GM12892 (cell line): ENCODE data around the gene SNX22.
A peak's percentile ranks its signal among the peaks of the same experiment; 100 is the strongest.

ENCODE experiments used
- DNase-seq: peaks from one replicate; pipeline ENCODE4 v3.0.0; 2011; ENCODE audit not compliant: insufficient read length
- FAIRE-seq: peaks from 2 replicates; lab custom pipeline; 2011; peaks lifted over from hg19 to GRCh38; lab: Jason Lieb, UNC
- POLR2A ChIP-seq: IDR thresholded peaks from 2 replicates; pipeline ENCODE4 v1.6.1; 2011; ENCODE audit warnings: low read depth, low read length, control low read depth
- POLR2AphosphoS5 ChIP-seq: IDR thresholded peaks from 2 replicates; pipeline ENCODE4 v1.6.1; 2011; ENCODE audit warnings: low read depth, low read length, control low read depth
- TAF1 ChIP-seq: IDR thresholded peaks from 2 replicates; pipeline ENCODE4 v1.6.1; 2011; ENCODE audit warnings: low read depth, mild to moderate bottlenecking, control low read depth, low read length, borderline replicate concordance

SNX22 gene

GRCh38 chr15:64162478-64162868 lies 10.9 kb downstream of the SNX22 start:
- no peak for DNase-seq
- TF ChIP-seq TAF1 (no peak), POLR2AphosphoS5 (no peak), POLR2A (no peak)
- no peak for FAIRE-seq

GRCh38 chr15:64162869-64163658 lies 11.5 kb downstream of the SNX22 start, which contains the start of gene PPIB:
Gene PPIB, minus strand, starts transcription at chr15:64163022. Its CDS starts 36 bp downstream, at chr15:64162986.
- peak; percentile 98 for TF ChIP-seq POLR2A
- peak; percentile 95 for TF ChIP-seq POLR2AphosphoS5
- peak; percentile 96 for TF ChIP-seq TAF1
- FAIRE-seq (peak; percentile 96), DNase-seq (peak; percentile 91)

- TF ChIP-seq POLR2AphosphoS5 (no peak), POLR2A (no peak), TAF1 (no peak)
- FAIRE-seq, result no peak
- no peak for DNase-seq
Observed at GRCh38 chr15:64163659-64164362, 12.3 kb downstream of the SNX22 start.

- TF ChIP-seq TAF1 (no peak), POLR2A (no peak), POLR2AphosphoS5 (no peak)
- DNase-seq, result no peak
Observed at GRCh38 chr15:64164436-64164835, 12.9 kb downstream of the SNX22 start.

GRCh38 chr15:64166102-64166890 lies 14.8 kb downstream of the SNX22 start:
- FAIRE-seq, result no peak
- TF ChIP-seq POLR2AphosphoS5 (no peak), POLR2A (no peak), TAF1 (no peak)
- DNase-seq, result no peak

More at GRCh38 chr15:64164436-64164835, 12.9 kb downstream of the SNX22 start:
- no peak for FAIRE-seq

- DNase-seq (no peak), FAIRE-seq (no peak)
- TF ChIP-seq POLR2AphosphoS5, result no peak
- TF ChIP-seq POLR2A, result no peak
- TF ChIP-seq TAF1, result no peak
Observed at GRCh38 chr15:64180235-64180824, 28.8 kb downstream of the SNX22 start.

GRCh38 chr15:64182859-64183370 lies 31.4 kb downstream of the SNX22 start:
- TF ChIP-seq TAF1, result no peak
- TF ChIP-seq POLR2AphosphoS5, result no peak
- no peak for TF ChIP-seq POLR2A
- FAIRE-seq (no peak), DNase-seq (no peak)

- FAIRE-seq (no peak), DNase-seq (no peak)
- TF ChIP-seq TAF1 (no peak), POLR2A (no peak), POLR2AphosphoS5 (no peak)
Observed at GRCh38 chr15:64185146-64185911, 33.8 kb downstream of the SNX22 start.

- DNase-seq, result no peak
- no peak for TF ChIP-seq TAF1
- no peak for TF ChIP-seq POLR2AphosphoS5
- no peak for TF ChIP-seq POLR2A
- no peak for FAIRE-seq
Observed at GRCh38 chr15:64187396-64188191, 36.1 kb downstream of the SNX22 start.
